22Rv1 (cell line): ENCODE measurements around the gene UBXN2A.
A peak's percentile ranks its signal among the peaks of the same experiment; 100 is the strongest.

ENCODE experiments used
- H3K27ac ChIP-seq: fragments of 450-650 bp; 2 replicates; pipeline ENCODE4 v1.5.1; 2017
- CTCF ChIP-seq: fragments of 450-650 bp; IDR thresholded peaks from 2 replicates; pipeline ENCODE4 v1.5.1; 2017; ENCODE audit warnings: mild to moderate bottlenecking
- ZFX ChIP-seq: fragments of 450-650 bp; IDR thresholded peaks from 2 replicates; pipeline ENCODE4 v1.6.1; 2017; ENCODE audit warnings: antibody characterized with exemption, borderline replicate concordance

UBXN2A gene

GRCh38 chr2:24015562-24016375, 75.5 kb downstream of the UBXN2A start:
- TF ChIP-seq ZFX (no peak), CTCF (no peak)
- H3K27ac ChIP-seq, result peak overlapping the region; percentile 13; the same call in 1 of the 2 replicates

- peak overlapping the region; percentile 13; the same call in 1 of the 2 replicates for H3K27ac ChIP-seq
These were observed 76.1 kb downstream of the UBXN2A start for GRCh38 chr2:24016376-24016761.

GRCh38 chr2:24016853-24017703, 76.8 kb downstream of the UBXN2A start:
- TF ChIP-seq ZFX (no peak), CTCF (no peak)
- no peak overlapping the region for H3K27ac ChIP-seq

More at GRCh38 chr2:24016376-24016761, 76.1 kb downstream of the UBXN2A start:
- TF ChIP-seq ZFX (no peak), CTCF (no peak)

GRCh38 chr2:24017711-24018110, 77.4 kb downstream of the UBXN2A start:
- no peak overlapping the region for H3K27ac ChIP-seq
- TF ChIP-seq CTCF (no peak), ZFX (no peak)

- TF ChIP-seq CTCF, result no peak
- no peak for TF ChIP-seq ZFX
- H3K27ac ChIP-seq, result no peak overlapping the region
These were observed 78.0 kb downstream of the UBXN2A start for GRCh38 chr2:24018241-24018640.

GRCh38 chr2:24019729-24020128, 79.5 kb downstream of the UBXN2A start:
- no peak overlapping the region for H3K27ac ChIP-seq
- TF ChIP-seq ZFX (no peak), CTCF (no peak)
